Right hindlimb (tissue), 1 donor: ENCODE results near the gene SLC25A30.
"Not testable (repeated sequence)": the region's sequence is repeated elsewhere in the genome, so short reads cannot be mapped to it uniquely, and the experiment has no call there.

Experiments used
- DNase-seq: peaks from one replicate; pipeline ENCODE4 v3.0.0-alpha.2; 2018

The SLC25A30 gene

GRCh38 chr13:45426056-45426841 is 8.1 kb upstream of the SLC25A30 start:
- DNase-seq, result not testable (repeated sequence)

GRCh38 chr13:45422731-45423292 is 4.6 kb upstream of the SLC25A30 start:
- no peak for DNase-seq

- no peak for DNase-seq
Observed at GRCh38 chr13:45419945-45420344, 1.8 kb upstream of the SLC25A30 start.

GRCh38 chr13:45419389-45419788 is 1.2 kb upstream of the SLC25A30 start:
- not testable (repeated sequence) for DNase-seq

GRCh38 chr13:45416516-45417128 is 1.6 kb downstream of the SLC25A30 start:
- DNase-seq, result no peak

GRCh38 chr13:45415112-45415511 is 3.1 kb downstream of the SLC25A30 start:
- no peak for DNase-seq

GRCh38 chr13:45413826-45414307 is 4.3 kb downstream of the SLC25A30 start:
- DNase-seq, result no peak

- DNase-seq, result no peak
Observed at GRCh38 chr13:45412274-45413049, 5.7 kb downstream of the SLC25A30 start.

GRCh38 chr13:45411631-45412030 is 6.5 kb downstream of the SLC25A30 start:
- DNase-seq, result no peak

- no peak for DNase-seq
Observed at GRCh38 chr13:45411221-45411620, 7.0 kb downstream of the SLC25A30 start.

GRCh38 chr13:45410466-45410865 is 7.7 kb downstream of the SLC25A30 start:
- DNase-seq, result no peak

- no peak for DNase-seq
Observed at GRCh38 chr13:45410001-45410400, 8.2 kb downstream of the SLC25A30 start.

GRCh38 chr13:45406421-45406820 is 11.8 kb downstream of the SLC25A30 start:
- no peak for DNase-seq

- DNase-seq, result no peak
Observed at GRCh38 chr13:45403081-45403480, 15.1 kb downstream of the SLC25A30 start.

GRCh38 chr13:45402641-45403040 is 15.5 kb downstream of the SLC25A30 start:
- DNase-seq, result no peak

- DNase-seq, result no peak
Observed at GRCh38 chr13:45401314-45401713, 16.9 kb downstream of the SLC25A30 start.

GRCh38 chr13:45398877-45399276 is 19.3 kb downstream of the SLC25A30 start:
- DNase-seq, result no peak

GRCh38 chr13:45396533-45397095 is 21.6 kb downstream of the SLC25A30 start:
- no peak for DNase-seq

- peak; percentile 44 for DNase-seq
Observed at GRCh38 chr13:45393941-45394570, 24.1 kb downstream of the SLC25A30 start.

- no peak for DNase-seq
Observed at GRCh38 chr13:45392811-45393210, 25.4 kb downstream of the SLC25A30 start.

- DNase-seq, result no peak
Observed at GRCh38 chr13:45391926-45392325, 26.2 kb downstream of the SLC25A30 start.

- not testable (repeated sequence) for DNase-seq
Observed at GRCh38 chr13:45391128-45391527, 27.0 kb downstream of the SLC25A30 start.
